HG03558 (cell line): ENCODE measurements around the gene LAMB4.

Experiments used
- ATAC-seq: cut with Tn5 transposase; IDR thresholded peaks from one replicate; pipeline ENCODE4 v1.9.1; 2021; ENCODE audit warnings: moderate number of reproducible peaks; ENCODE audit not compliant: unreplicated experiment; ENCODE audit errors: extremely low read depth

LAMB4 gene

GRCh38 chr7:108018668-108019067 is 111.5 kb downstream of the LAMB4 start:
- no peak for ATAC-seq

- ATAC-seq: no peak
These were observed 112.4 kb downstream of the LAMB4 start for GRCh38 chr7:108017776-108018151.

DNA sequence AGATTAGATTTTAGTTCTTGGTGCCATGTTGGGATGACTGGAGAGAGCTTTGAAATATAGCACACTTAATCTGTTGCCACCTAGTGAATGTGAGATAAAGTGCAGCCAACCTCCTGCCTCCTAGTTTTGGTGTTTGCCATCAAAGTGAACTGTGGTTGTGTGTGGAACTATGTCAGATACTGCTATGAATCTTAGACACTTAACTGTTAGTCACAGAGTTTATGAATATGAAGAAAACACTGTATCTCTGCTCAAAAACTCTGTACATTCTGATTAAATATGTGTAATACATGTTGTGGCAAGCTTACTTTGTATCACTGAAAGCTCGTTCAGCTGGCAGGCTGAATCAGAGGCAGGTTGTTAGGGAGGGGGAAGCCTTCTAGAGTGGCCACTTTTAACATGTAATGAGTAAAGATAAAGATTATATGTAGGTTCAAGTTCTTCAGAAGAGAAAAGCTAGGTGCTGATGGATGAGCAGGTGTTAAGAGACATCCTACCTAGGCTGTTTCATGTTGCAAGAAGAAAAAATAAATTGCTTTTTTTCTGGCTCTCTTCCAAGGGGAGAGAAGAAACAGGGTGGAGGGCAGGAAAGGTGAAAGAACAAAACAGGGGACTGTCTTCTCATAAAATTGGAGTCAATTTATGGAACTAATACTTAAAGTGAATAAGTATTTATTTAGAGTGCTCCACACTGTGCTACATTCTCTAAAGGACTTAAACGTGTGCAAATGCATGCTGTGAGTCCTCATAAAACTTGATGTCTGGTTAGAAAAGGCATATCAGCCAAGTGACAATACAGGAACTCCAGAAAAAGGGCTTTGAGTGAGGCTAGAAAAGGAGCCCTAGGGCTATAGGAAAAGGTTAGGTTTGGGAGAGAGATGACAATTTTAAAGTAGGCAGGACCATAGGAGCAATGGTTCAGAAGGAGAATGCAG is 113.1 kb downstream of the LAMB4 start:
- ATAC-seq: no peak

DNA sequence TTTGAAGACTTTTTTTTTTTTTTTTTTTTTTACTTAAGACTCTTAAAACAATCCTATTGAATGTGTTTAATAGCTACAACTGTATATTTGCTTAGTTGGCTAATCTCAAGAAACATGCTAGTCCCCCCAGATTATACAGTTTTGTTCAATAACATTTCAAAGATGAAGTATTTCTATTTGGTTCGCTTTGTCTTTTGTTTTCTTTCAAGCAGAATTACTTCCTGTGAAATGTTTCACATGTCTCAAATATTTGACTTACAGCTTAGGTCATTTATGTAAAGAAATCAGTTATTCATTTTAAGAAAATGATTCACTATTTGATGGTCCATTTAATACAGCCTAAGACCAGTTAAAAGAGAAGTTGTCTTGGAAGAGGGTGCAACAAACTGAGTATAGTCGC is 114.4 kb downstream of the LAMB4 start:
- ATAC-seq: no peak

DNA sequence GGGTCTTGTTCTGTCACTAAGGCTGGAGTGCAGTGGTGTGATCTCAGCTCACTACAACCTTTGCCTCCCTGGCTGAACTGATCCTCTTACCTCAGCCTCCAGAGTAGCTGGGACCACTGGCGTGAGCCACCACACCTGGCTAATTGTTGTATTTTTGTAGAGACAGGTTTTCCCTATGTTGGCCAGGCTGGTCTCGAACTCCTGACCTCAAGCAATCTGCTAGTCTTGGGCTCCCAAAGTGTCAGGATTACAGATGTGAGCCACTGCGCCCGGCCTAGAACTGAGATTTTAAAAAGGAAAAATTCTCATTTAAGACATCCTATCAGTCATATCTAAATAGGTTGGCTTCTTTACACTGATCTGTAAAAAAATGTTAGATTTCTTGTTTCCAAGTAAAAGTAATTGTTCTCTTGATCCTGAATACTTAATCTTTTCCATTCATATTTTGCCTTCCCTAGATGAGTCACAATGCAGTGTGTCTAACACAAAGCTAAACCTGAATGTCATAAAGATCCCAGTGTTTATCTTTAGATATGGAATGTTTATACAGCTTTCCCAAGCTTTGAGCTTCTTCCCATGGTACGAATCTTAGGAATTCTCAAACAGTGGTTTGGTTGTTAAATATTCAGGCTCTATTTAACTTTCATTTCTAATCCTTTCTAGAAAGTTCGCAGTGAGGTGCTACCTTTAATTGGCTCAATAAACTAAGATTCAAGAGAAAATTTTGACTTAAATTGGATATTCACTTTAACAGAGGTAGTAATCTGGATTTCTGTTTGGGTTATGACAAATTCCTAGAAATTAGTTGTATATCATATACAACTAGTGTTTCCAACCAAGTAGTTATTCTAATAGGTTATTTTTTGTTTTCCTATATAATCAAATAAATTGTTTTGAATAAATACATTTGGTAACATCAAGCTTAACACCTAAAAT is 115.1 kb downstream of the LAMB4 start:
- ATAC-seq: no peak

GRCh38 chr7:108014215-108014614 is 115.9 kb downstream of the LAMB4 start:
- ATAC-seq: no peak

GRCh38 chr7:108012499-108013430 is 117.4 kb downstream of the LAMB4 start:
- ATAC-seq: no peak

GRCh38 chr7:108010377-108010776 is 119.8 kb downstream of the LAMB4 start:
- no peak for ATAC-seq

- no peak for ATAC-seq
These were observed 120.3 kb downstream of the LAMB4 start for GRCh38 chr7:108009873-108010272.

DNA sequence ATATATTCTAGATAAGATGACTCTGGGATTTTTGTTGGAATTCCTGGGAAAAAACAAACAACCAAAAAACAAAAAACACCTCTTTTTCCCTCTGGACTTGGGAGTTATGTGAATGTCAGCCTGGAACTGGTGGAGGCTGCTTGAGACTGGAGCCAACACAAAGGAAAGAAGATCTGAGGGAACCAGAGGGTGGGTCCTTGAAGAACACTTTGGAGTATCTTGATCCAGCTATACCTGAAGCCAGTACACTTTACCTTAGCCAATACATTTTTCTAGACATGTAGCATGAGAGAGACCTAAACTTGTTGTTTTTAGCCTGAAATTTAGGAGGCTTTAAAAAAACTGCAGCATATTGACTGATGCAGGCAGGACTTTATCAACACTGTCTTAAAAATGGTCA is 121.3 kb downstream of the LAMB4 start:
- ATAC-seq: no peak

GRCh38 chr7:108008240-108008639 is 121.9 kb downstream of the LAMB4 start:
- no peak for ATAC-seq

DNA sequence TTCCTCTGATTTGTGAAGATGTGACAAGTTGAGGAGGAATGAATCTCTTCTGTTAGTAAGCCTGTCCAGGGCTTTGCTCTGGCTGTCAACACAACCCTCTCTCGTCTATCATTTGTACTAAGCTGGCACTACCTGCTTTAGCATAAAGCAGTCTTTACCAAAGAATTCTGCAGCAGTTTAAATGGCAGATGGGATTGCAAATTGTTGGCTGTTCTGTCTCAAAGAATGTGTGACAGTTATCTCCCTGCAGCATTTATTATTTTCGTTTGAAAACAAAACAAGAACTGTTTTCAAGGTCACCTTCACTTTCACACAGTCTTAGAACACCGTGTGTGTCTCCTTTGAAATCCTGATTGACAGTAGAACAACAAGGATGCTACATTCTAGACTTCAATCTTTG is 122.4 kb downstream of the LAMB4 start:
- ATAC-seq: no peak

- ATAC-seq: no peak
These were observed 122.9 kb downstream of the LAMB4 start for GRCh38 chr7:108007261-108007660.

- ATAC-seq: no peak
These were observed 125.7 kb downstream of the LAMB4 start for GRCh38 chr7:108004220-108005142.

DNA sequence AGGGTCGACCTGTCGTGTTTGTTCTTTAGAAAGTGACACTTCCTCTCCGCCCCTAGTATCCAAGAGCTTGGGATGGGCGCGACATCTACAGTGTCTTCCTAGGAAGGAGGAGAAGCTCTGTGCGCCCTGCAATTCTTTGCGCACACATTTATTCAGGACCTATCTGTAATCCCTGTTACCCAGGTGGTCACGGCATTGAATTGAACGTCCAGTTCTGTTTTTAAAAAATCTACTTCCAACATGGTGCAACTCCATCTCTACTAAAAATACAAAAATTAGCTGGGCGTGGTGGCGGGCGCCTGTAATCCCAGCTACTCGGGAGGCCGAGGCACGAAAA is 126.6 kb downstream of the LAMB4 start:
- no peak for ATAC-seq

GRCh38 chr7:108002726-108003598 is 127.2 kb downstream of the LAMB4 start, which contains the start of gene LAMB1:
Gene LAMB1 (minus strand): TSS chr7:108003161. CDS start chr7:108002885, 276 bp downstream.
- ATAC-seq: no peak

DNA sequence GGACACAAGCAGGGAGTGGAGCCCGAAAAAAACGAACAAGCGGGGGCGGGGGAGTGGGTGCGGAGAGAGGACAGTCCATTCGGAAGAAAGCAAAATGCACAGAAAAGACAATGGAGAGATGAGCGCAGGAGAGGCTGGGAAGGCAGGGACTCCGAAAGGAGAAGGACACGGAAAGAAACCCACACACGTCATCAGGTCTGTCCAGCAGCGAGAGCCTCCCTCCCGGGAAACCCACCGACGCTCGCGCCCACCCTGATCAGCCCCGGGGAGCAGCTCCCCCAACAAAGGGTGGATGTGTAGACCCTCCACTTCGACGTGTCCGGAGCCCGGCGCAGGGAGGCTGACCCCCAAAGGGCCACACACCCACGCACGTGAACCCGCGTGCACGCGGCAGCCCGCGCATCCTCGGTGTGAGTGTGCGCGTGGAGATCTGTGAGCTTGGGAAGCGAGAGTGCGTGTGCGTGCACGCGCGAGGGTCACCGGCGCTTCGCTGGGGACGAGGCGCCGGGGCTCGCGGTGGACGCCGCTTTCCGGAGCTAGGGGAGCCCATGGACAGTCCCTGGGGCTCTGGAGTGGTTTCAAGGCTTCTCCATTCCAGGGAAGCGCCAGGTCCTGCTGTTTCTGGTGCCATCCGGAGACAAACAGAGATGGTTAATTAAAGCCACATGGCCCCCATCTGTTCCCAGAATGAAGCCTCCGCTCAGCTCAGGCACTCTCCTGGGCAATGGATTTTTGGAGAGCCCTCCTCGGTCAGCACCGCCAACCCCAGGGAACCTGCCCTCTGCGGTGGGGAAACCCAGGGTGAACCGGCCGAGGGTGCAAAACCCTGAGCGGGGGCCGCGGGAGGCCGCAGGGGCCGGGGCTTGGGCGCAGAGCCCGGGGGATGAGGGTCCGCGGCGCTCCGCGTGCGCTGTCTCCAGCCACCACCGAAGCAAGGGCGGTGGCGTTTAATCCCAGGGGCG is 128.1 kb downstream of the LAMB4 start:
- ATAC-seq: no peak
